Calu3 (cell line): ENCODE measurements around the gene P3H4. TPM values are rescaled to one million over a fixed set of nuclear protein-coding genes. Genes with fewer than 3 reads are reported as not detected.
"Not testable (repeated sequence)": the region's sequence is repeated elsewhere in the genome, so short reads cannot be mapped to it uniquely, and the experiment has no call there.

Experiments
- BruUV-seq: library from RNA; stranded (reverse); fragments of 400-500 nt; replicated peaks from 2 replicates; lab custom pipeline; 2021; lab: Mats Ljungman, UMichigan
- CTCF ChIA-PET: fragments of 300-600 bp; sonication (Branson Sonifier 250); formaldehyde crosslinking; loops from one replicate; lab custom pipeline; 2022; ENCODE audit warnings: antibody characterized with exemption; lab: Charles Lee
- DNase-seq: peaks from one replicate; pipeline ENCODE4 v3.0.0; 2022
- H3K27ac Mint-ChIP-seq: one replicate; pipeline ENCODE4 v1.8.0; 2022; ENCODE audit warnings: mixed read lengths; ENCODE audit not compliant: unreplicated experiment
- H3K27me3 Mint-ChIP-seq: one replicate; pipeline ENCODE4 v1.8.0; 2022; ENCODE audit warnings: mixed read lengths; ENCODE audit not compliant: unreplicated experiment
- H3K36me3 Mint-ChIP-seq: one replicate; pipeline ENCODE4 v1.8.0; 2022; ENCODE audit warnings: mild to moderate bottlenecking, moderate library complexity, mixed read lengths; ENCODE audit not compliant: insufficient read depth, unreplicated experiment
- H3K4me1 Mint-ChIP-seq: one replicate; pipeline ENCODE4 v1.8.0; 2022; ENCODE audit warnings: mild to moderate bottlenecking, low read depth, mixed read lengths; ENCODE audit not compliant: unreplicated experiment
- H3K4me3 Mint-ChIP-seq: one replicate; pipeline ENCODE4 v1.8.0; 2022; ENCODE audit warnings: mild to moderate bottlenecking, low read depth, moderate library complexity, mixed read lengths; ENCODE audit not compliant: unreplicated experiment
- H3K9me3 Mint-ChIP-seq: one replicate; pipeline ENCODE4 v1.8.0; 2022; ENCODE audit warnings: low read depth, mixed read lengths; ENCODE audit not compliant: unreplicated experiment
- CTCF ChIP-seq: fragments of 200-600 bp; IDR thresholded peaks from one replicate; pipeline ENCODE4 v1.8.0; 2022; ENCODE audit warnings: antibody characterized with exemption; ENCODE audit not compliant: unreplicated experiment
- intact Hi-C: fragments of 100-400 bp; cut with micrococcal nuclease; formaldehyde crosslinking; loops from one replicate; pipeline ENCODE4 v1.10.0; 2022; ENCODE audit not compliant: unreplicated experiment
- total RNA-seq: library from RNA; stranded (reverse); gene quantifications from 2 replicates; pipeline ENCODE4 v1.2.3, GENCODE V29; 2022

P3H4 gene
- total RNA-seq, 1 experiment from 2014 or later: 19.9 TPM

- H3K27ac Mint-ChIP-seq: peak overlapping the region; percentile 33
- no peaks in the 10 kb centered on the region for H3K9me3 Mint-ChIP-seq
- H3K4me1 Mint-ChIP-seq: peaks cover 18% of the 10 kb centered on the region
- intact Hi-C loops: no loop called here
- peak overlapping the region; percentile 81 for H3K4me3 Mint-ChIP-seq
- peaks cover 16% of the 10 kb centered on the region for H3K36me3 Mint-ChIP-seq
- no peak for DNase-seq
- H3K27me3 Mint-ChIP-seq: no peaks in the 10 kb centered on the region
- TF ChIP-seq CTCF: no peak
- BruUV-seq: no TSS peak
- CTCF ChIA-PET: no interaction called here
Observed at GRCh38 chr17:41836550-41837196, 24.9 kb upstream of the P3H4 start.

DNA sequence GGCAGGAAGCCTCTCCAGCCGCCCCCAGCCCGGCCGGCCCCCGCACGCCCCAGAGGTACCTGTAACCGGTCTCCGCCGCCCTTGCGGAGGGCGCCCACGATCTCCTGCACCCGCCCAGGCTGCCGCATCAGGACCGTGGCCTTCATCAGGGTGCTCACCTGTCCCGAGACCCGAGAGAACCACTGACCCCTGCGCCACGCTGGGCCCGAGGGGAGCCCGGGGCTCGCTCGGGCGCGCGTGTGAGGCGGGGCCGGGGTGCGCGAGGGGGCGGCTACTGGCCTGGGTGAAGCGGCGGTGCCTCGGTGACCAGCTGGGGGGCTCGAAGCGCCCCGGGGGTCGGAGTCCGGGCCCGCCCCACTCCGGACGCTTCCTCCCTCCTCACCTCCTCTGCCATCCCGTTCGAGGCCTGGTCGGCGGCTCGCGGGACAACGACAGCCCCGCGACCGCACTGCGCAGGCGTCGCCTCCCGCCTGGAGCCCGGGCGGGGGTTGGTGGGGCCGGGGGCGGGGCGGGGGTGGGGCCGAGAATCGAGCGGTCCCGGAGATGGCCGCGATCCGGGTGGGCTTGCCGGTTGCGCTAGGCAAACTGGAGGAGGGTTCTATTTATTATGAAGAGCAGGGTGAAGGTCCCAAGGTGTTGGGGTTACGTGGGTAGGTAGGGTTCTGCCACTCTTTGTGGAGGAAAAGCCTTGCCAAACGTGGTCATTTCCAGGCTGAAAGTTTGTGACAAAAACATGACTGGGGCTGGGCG, 24.2 kb upstream of the P3H4 start, which contains the start of gene NT5C3B:
TSS of gene NT5C3B (minus strand) at position 433 of the 750 bp plus-strand sequence. CDS start at position 394, 39 bp downstream.
- Mint-ChIP-seq H3K27me3 (no peaks in the 10 kb centered on the region), H3K9me3 (no peaks in the 10 kb centered on the region), H3K4me1 (peaks cover 18% of the 10 kb centered on the region), H3K27ac (peak within 1 kb of the TSS; percentile 33), H3K4me3 (peak within 1 kb of the TSS; percentile 81), H3K36me3 (peaks cover 16% of the 10 kb centered on the region)
- CTCF ChIA-PET: no interaction called here
- no TSS peak for BruUV-seq
- peak; percentile 77 for DNase-seq
- intact Hi-C loops: no loop called here
- TF ChIP-seq CTCF: no peak

DNA sequence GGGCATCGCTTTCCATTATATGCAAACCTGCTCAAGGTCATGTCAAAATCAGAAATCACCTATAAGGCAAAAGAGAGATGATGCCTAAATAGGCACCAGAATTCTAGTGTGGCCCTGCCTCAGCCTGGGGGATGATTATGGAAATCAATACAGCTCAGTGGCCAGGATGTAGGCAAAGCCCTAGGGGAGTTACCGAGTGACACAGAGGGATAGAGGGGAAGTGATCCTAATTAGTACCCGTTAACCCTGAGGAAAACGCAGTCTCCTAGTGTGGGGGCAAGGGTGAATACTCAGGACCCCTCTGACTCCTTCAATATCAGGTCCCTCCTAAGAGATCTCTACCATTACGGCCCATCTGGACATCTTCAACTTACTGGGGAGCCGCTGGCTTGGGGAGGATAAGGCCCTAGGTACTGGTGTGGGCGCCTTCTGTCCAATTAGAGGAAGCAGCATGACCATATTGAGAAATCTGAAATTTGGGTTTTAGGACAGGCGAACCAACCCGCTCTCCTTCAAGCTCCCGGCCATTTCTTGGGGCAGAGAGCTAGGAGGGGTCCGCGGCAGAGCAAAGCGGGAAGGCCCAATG, 23.6 kb upstream of the P3H4 start:
- no peaks in the 10 kb centered on the region for H3K27me3 Mint-ChIP-seq
- BruUV-seq: no TSS peak
- peak overlapping the region; percentile 81 for H3K4me3 Mint-ChIP-seq
- H3K36me3 Mint-ChIP-seq: peaks cover 17% of the 10 kb centered on the region
- peak overlapping the region; percentile 0 for H3K27ac Mint-ChIP-seq
- CTCF ChIA-PET: no interaction called here
- no peak for TF ChIP-seq CTCF
- H3K9me3 Mint-ChIP-seq: no peaks in the 10 kb centered on the region
- no peak for DNase-seq
- intact Hi-C loops: no loop called here
- H3K4me1 Mint-ChIP-seq: peaks cover 18% of the 10 kb centered on the region

GRCh38 chr17:41829961-41830360, 18.2 kb upstream of the P3H4 start:
- H3K4me1 Mint-ChIP-seq, BruUV-seq, DNase-seq, H3K4me3 Mint-ChIP-seq, H3K9me3 Mint-ChIP-seq, H3K27ac Mint-ChIP-seq, H3K27me3 Mint-ChIP-seq, intact Hi-C loops: not testable (repeated sequence)
- CTCF ChIA-PET: interaction anchor here (0.7 kb wide), 1 partner anchor 10 kb away, joined by 4 read pairs; no protein-coding TSS in a partner anchor
- H3K36me3 Mint-ChIP-seq: peaks cover 11% of the 10 kb centered on the region
